Keratinocyte (primary cell): ENCODE measurements around the gene EPHA3. TPM values are rescaled to one million over a fixed set of nuclear protein-coding genes. Genes with fewer than 3 reads are reported as not detected.

Experiments used
- DNase-seq: peaks from one replicate; pipeline ENCODE4 v3.0.0-alpha.2; 2011; ENCODE audit warnings: low read depth, missing footprints, low spot score
- FAIRE-seq: peaks from 2 replicates; lab custom pipeline; 2011; peaks lifted over from hg19 to GRCh38; lab: Jason Lieb, UNC
- H2AFZ ChIP-seq: 2 replicates; pipeline ENCODE4 v1.6.0; 2012; ENCODE audit warnings: low read length, control low read depth, inconsistent platforms; ENCODE audit not compliant: control insufficient read depth
- H3K27ac ChIP-seq: 2 replicates; pipeline ENCODE4 v1.5.1; 2011; ENCODE audit warnings: low read length; ENCODE audit not compliant: control insufficient read depth, insufficient read depth
- H3K27me3 ChIP-seq: 3 replicates; pipeline ENCODE4 v1.6.0; 2011; ENCODE audit warnings: low read length; ENCODE audit not compliant: control insufficient read depth, insufficient read depth; ENCODE audit errors: extremely low read depth
- H3K36me3 ChIP-seq, 2 experiments: 2 replicates in 1 of 2; 3 replicates in 1 of 2; pipeline ENCODE4 v1.5.1; 2011; ENCODE audit warnings: low read length in 2 of 2, mild to moderate bottlenecking in 1 of 2; ENCODE audit not compliant: control insufficient read depth in 2 of 2, insufficient read depth in 2 of 2; ENCODE audit errors: extremely low read depth in 1 of 2
- H3K4me1 ChIP-seq: 3 replicates; pipeline ENCODE4 v1.5.1; 2011; ENCODE audit warnings: low read length; ENCODE audit not compliant: control insufficient read depth, insufficient read depth; ENCODE audit errors: extremely low read depth
- H3K4me2 ChIP-seq: 3 replicates; pipeline ENCODE4 v1.6.0; 2011; ENCODE audit warnings: low read depth, low read length; ENCODE audit not compliant: control insufficient read depth, insufficient read depth; ENCODE audit errors: extremely low read depth
- H3K4me3 ChIP-seq, 3 experiments: fragments of 200-600 bp in 1 of 3; sonication (generic) in 1 of 3; 2 replicates in 2 of 3; 3 replicates in 1 of 3; pipeline ENCODE4 v1.5.1; 2011 to 2016; ENCODE audit warnings: low read length in 3 of 3, mild to moderate bottlenecking in 3 of 3, control low read depth in 2 of 3, inconsistent platforms in 1 of 3, low read depth in 1 of 3, mixed read lengths in 1 of 3, mixed run types in 1 of 3, moderate library complexity in 1 of 3; ENCODE audit not compliant: control insufficient read depth in 2 of 3, insufficient read depth in 2 of 3; ENCODE audit errors: extremely low read depth in 1 of 3
- H3K79me2 ChIP-seq: 2 replicates; pipeline ENCODE4 v1.6.0; 2012; ENCODE audit warnings: low read length; ENCODE audit not compliant: control insufficient read depth, insufficient read depth
- H3K9ac ChIP-seq: 3 replicates; pipeline ENCODE4 v1.6.0; 2011; ENCODE audit warnings: low read length; ENCODE audit not compliant: control insufficient read depth, insufficient read depth; ENCODE audit errors: extremely low read depth
- H3K9me1 ChIP-seq: 3 replicates; pipeline ENCODE4 v1.6.0; 2011; ENCODE audit warnings: low read length; ENCODE audit not compliant: control insufficient read depth, insufficient read depth; ENCODE audit errors: extremely low read depth
- H3K9me3 ChIP-seq: 2 replicates; pipeline ENCODE4 v1.5.1; 2012; ENCODE audit warnings: low read depth, low read length; ENCODE audit not compliant: control insufficient read depth
- H4K20me1 ChIP-seq: 3 replicates; pipeline ENCODE4 v1.6.0; 2011; ENCODE audit warnings: low read length; ENCODE audit not compliant: control insufficient read depth, insufficient read depth; ENCODE audit errors: extremely low read depth
- EZH2 ChIP-seq: IDR thresholded peaks from one replicate; pipeline ENCODE4 v1.6.1; 2012; ENCODE audit warnings: inconsistent platforms, mild to moderate bottlenecking, low read length, moderate library complexity
- dilution Hi-C: fragments of 300-500 bp; cut with MboI; formaldehyde crosslinking; loops from one replicate; pipeline ENCODE4 v1.7.0; 2020; ENCODE audit warnings: low sequenced_read_pairs; ENCODE audit not compliant: extremely low pct_ligation_motif_present
- polyA plus RNA-seq, 5 experiments: library from polyadenylated mRNA; depleted of rRNA in 3 of 5; stranded (reverse) in 3 of 5; stranded (forward) in 1 of 5; unstranded in 1 of 5; fragments of >200 nt; gene quantifications; 1 replicate in 1 of 5; 2 replicates in 3 of 5; 3 replicates in 1 of 5; pipeline versions ENCODE4 v1.2.1 to v1.2.3, GENCODE V29; 2011 to 2012; ENCODE audit warnings: missing spikeins in 2 of 5, low read depth in 1 of 5, low replicate concordance in 1 of 5
- TF ChIP-seq, protein P1 (sequence below), 3 experiments: IDR thresholded peaks in 1 of 3; conservative IDR thresholded peaks in 1 of 3; optimal IDR thresholded peaks in 1 of 3; 2 replicates in 2 of 3; 3 replicates in 1 of 3; pipeline versions ENCODE3 to v1.5.1; 2011; ENCODE audit warnings: low read length in 3 of 3, mild to moderate bottlenecking in 3 of 3, moderate library complexity in 2 of 3, control low read depth in 1 of 3, inconsistent platforms in 1 of 3; ENCODE audit not compliant: insufficient read depth in 2 of 3; ENCODE audit errors: extremely low read depth in 1 of 3

The EPHA3 gene
- polyA plus RNA-seq, 1 donor (not counting 4 experiments of a cell fraction or from before 2014, with no cell fraction given) = 0.13 TPM

DNA sequence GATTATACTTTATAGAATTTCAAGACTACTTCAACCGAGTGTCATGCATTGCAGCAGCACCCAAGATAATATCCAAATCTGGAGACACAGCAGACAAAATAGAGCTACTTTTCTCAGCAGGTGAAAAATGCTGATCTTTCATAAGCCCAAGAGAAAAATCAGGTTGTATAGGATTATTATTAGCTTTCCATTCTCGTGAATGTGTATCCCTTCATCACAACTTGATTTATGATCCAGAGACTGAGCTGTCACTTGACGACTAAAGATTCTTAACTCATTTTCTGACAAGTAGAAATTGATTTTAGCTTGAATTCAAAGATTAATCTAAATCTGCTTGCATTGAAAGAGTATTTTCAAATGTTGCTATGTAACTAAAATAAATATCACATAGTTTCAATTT, 32.4 kb downstream of the EPHA3 start:
- H3K4me1 ChIP-seq = no peaks in the 10 kb centered on the region
- no peak overlapping the region for H3K27ac ChIP-seq
- H3K9me3 ChIP-seq = no peaks in the 10 kb centered on the region
- no peak overlapping the region for H3K4me2 ChIP-seq
- no peak overlapping the region for H3K9ac ChIP-seq
- no peaks in the 10 kb centered on the region for H3K9me1 ChIP-seq
- H4K20me1 ChIP-seq = no peaks in the 10 kb centered on the region
- no peak overlapping the region for H2AFZ ChIP-seq
- no peak for FAIRE-seq
- no peak for TF ChIP-seq EZH2
- TF ChIP-seq, protein P1, sequence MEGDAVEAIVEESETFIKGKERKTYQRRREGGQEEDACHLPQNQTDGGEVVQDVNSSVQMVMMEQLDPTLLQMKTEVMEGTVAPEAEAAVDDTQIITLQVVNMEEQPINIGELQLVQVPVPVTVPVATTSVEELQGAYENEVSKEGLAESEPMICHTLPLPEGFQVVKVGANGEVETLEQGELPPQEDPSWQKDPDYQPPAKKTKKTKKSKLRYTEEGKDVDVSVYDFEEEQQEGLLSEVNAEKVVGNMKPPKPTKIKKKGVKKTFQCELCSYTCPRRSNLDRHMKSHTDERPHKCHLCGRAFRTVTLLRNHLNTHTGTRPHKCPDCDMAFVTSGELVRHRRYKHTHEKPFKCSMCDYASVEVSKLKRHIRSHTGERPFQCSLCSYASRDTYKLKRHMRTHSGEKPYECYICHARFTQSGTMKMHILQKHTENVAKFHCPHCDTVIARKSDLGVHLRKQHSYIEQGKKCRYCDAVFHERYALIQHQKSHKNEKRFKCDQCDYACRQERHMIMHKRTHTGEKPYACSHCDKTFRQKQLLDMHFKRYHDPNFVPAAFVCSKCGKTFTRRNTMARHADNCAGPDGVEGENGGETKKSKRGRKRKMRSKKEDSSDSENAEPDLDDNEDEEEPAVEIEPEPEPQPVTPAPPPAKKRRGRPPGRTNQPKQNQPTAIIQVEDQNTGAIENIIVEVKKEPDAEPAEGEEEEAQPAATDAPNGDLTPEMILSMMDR (optimal IDR thresholded peaks at IDR 0.05 in 1 of 3, IDR thresholded peaks at IDR 0.05 in 1 of 3, conservative IDR thresholded peaks at IDR 0.05 in 1 of 3; ENCODE audit: extremely low read depth in 1 of 3, insufficient read depth in 2 of 3, low read length in 3 of 3) = no peak
- H3K36me3 ChIP-seq = no peaks in the 10 kb centered on the region
- dilution Hi-C loops = no loop called here
- no peaks in the 10 kb centered on the region for H3K27me3 ChIP-seq
- DNase-seq = no peak
- H3K4me3 ChIP-seq = no peak overlapping the region
- no peaks in the 10 kb centered on the region for H3K79me2 ChIP-seq

DNA sequence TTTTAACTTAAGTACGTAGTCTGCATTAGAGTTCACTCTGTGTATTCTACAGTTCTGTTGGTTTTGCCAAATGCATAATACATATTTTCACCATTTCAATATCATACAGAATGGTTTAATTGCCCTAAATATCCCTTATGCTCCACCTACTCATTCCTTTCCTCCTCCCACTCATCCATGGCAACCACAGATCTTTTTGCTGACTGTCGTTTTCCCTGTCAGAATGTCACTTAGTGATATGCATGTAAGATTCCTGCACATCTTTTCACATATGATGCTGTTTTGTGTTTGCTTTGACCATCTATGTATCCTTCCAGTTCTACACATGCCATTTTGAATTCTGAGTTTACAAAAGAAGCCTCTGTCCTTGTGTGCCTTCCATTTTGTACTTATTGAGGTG, 36.7 kb downstream of the EPHA3 start:
- H3K4me1 ChIP-seq = no peaks in the 10 kb centered on the region
- TF ChIP-seq EZH2 = no peak
- TF ChIP-seq, protein P1 (optimal IDR thresholded peaks at IDR 0.05 in 1 of 3, IDR thresholded peaks at IDR 0.05 in 1 of 3, conservative IDR thresholded peaks at IDR 0.05 in 1 of 3; ENCODE audit: extremely low read depth in 1 of 3, insufficient read depth in 2 of 3, low read length in 3 of 3) = no peak
- DNase-seq = no peak
- H3K27me3 ChIP-seq = no peaks in the 10 kb centered on the region
- no peaks in the 10 kb centered on the region for H4K20me1 ChIP-seq
- no peak overlapping the region for H2AFZ ChIP-seq
- H3K9ac ChIP-seq = no peak overlapping the region
- H3K27ac ChIP-seq = no peak overlapping the region
- dilution Hi-C loops = no loop called here
- no peaks in the 10 kb centered on the region for H3K9me1 ChIP-seq
- FAIRE-seq = no peak
- H3K79me2 ChIP-seq = no peaks in the 10 kb centered on the region
- no peak overlapping the region for H3K4me2 ChIP-seq
- no peak overlapping the region for H3K4me3 ChIP-seq
- H3K9me3 ChIP-seq = no peaks in the 10 kb centered on the region
- H3K36me3 ChIP-seq = no peaks in the 10 kb centered on the region
